Mammary epithelial cell (primary cell): ENCODE results near the gene PRKN.

Experiments
- EZH2 ChIP-seq: IDR thresholded peaks from 2 replicates; pipeline ENCODE4 v1.6.1; 2012; ENCODE audit warnings: low read length, inconsistent platforms, borderline replicate concordance
- TF ChIP-seq, protein P1 (sequence below), 2 donors: IDR thresholded peaks in 1 of 2; conservative IDR thresholded peaks in 1 of 2; 2 replicates each; pipeline ENCODE4 v1.5.1; 2011 to 2012; ENCODE audit warnings: inconsistent platforms in 2 of 2, low read length in 2 of 2, mild to moderate bottlenecking in 2 of 2, control low read depth in 1 of 2, low read depth in 1 of 2; ENCODE audit not compliant: insufficient read depth in 1 of 2; ENCODE audit errors: extremely low read depth in 1 of 2

DNA sequence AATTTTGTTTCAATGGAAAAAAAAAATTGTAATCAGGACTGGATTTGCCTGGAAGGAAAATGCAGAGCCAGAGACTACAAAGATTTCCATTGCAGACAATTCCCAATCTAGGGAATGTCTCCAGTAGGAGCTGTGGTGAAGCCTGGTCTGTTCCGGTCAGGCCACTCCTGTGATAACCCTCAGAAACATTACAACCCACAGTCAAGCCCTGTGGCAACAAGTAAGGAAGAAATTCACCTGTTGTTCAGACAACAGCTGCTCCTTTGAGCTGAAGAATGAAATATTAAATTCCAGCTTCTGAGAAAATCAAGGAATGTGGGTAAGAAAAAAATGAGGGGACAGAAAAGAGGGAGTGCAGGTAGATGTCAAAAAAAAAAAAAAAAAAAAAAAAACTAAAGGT, 8.0 kb downstream of the PRKN start:
- TF ChIP-seq, protein P1, sequence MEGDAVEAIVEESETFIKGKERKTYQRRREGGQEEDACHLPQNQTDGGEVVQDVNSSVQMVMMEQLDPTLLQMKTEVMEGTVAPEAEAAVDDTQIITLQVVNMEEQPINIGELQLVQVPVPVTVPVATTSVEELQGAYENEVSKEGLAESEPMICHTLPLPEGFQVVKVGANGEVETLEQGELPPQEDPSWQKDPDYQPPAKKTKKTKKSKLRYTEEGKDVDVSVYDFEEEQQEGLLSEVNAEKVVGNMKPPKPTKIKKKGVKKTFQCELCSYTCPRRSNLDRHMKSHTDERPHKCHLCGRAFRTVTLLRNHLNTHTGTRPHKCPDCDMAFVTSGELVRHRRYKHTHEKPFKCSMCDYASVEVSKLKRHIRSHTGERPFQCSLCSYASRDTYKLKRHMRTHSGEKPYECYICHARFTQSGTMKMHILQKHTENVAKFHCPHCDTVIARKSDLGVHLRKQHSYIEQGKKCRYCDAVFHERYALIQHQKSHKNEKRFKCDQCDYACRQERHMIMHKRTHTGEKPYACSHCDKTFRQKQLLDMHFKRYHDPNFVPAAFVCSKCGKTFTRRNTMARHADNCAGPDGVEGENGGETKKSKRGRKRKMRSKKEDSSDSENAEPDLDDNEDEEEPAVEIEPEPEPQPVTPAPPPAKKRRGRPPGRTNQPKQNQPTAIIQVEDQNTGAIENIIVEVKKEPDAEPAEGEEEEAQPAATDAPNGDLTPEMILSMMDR (conservative IDR thresholded peaks at IDR 0.05 in 1 of 2, IDR thresholded peaks at IDR 0.05 in 1 of 2; ENCODE audit: extremely low read depth in 1 of 2, insufficient read depth in 1 of 2, low read depth in 1 of 2, low read length in 2 of 2): no peak
- no peak for TF ChIP-seq EZH2
